Measurements from ENCODE around the gene GRAP. TPM values are rescaled to one million over a fixed set of nuclear protein-coding genes. Genes with fewer than 3 reads are reported as not detected.

The GRAP gene
- total RNA-seq, 1 experiment from 2014 or later, result 0.26 TPM

GRCh38 chr17:19017401-19017800, 29.4 kb downstream of the GRAP start:
- BruUV-seq (replicated peaks), result no TSS peak
- no peak overlapping the region for H3K27ac ChIP-seq (ENCODE audit: low read depth, low read length, poor library complexity, severe bottlenecking)
- ChIA-PET POLR2A (ENCODE audit: low non-redundant PET) (no interaction called here), CTCF (no interaction called here)
- H3K4me1 ChIP-seq (ENCODE audit: insufficient read depth, low read length, poor library complexity, severe bottlenecking), result no peaks in the 10 kb centered on the region
- H3K4me3 ChIP-seq (ENCODE audit: low read depth, low read length, poor library complexity, severe bottlenecking), result no peak overlapping the region
- no peaks in the 10 kb centered on the region for H3K27me3 ChIP-seq (replicated peaks; ENCODE audit: insufficient read depth, low read depth, low read length, poor library complexity)
- no peak for DNase-seq (ENCODE audit: low spot score)
- intact Hi-C loops (cut with micrococcal nuclease; ENCODE audit: unreplicated experiment), result no loop called here
- no peaks in the 10 kb centered on the region for H3K36me3 ChIP-seq (ENCODE audit: insufficient read depth, low read length, poor library complexity, severe bottlenecking)
- TF ChIP-seq CTCF (conservative IDR thresholded peaks at IDR 0.05; ENCODE audit: low read depth, low read length) (no peak), EZH2 (IDR thresholded peaks at IDR 0.05; ENCODE audit: borderline replicate concordance, low read depth, low read length, poor library complexity, severe bottlenecking) (no peak)
- no peaks in the 10 kb centered on the region for H3K9me3 ChIP-seq (ENCODE audit: low read depth, low read length, poor library complexity, severe bottlenecking)

- intact Hi-C loops (cut with micrococcal nuclease; ENCODE audit: unreplicated experiment), result no loop called here
- no peaks in the 10 kb centered on the region for H3K27me3 ChIP-seq (replicated peaks; ENCODE audit: insufficient read depth, low read depth, low read length, poor library complexity)
- H3K4me3 ChIP-seq (ENCODE audit: low read depth, low read length, poor library complexity, severe bottlenecking), result no peak overlapping the region
- DNase-seq (ENCODE audit: low spot score), result no peak
- no peak for TF ChIP-seq CTCF (conservative IDR thresholded peaks at IDR 0.05; ENCODE audit: low read depth, low read length)
- TF ChIP-seq EZH2 (IDR thresholded peaks at IDR 0.05; ENCODE audit: borderline replicate concordance, low read depth, low read length, poor library complexity, severe bottlenecking), result no peak
- H3K27ac ChIP-seq (ENCODE audit: low read depth, low read length, poor library complexity, severe bottlenecking), result no peak overlapping the region
- no peaks in the 10 kb centered on the region for H3K36me3 ChIP-seq (ENCODE audit: insufficient read depth, low read length, poor library complexity, severe bottlenecking)
- POLR2A ChIA-PET (ENCODE audit: low non-redundant PET), result no interaction called here
- CTCF ChIA-PET, result no interaction called here
- no peaks in the 10 kb centered on the region for H3K4me1 ChIP-seq (ENCODE audit: insufficient read depth, low read length, poor library complexity, severe bottlenecking)
- BruUV-seq (replicated peaks), result no TSS peak
- no peaks in the 10 kb centered on the region for H3K9me3 ChIP-seq (ENCODE audit: low read depth, low read length, poor library complexity, severe bottlenecking)
Observed at GRCh38 chr17:19016881-19017280, 29.9 kb downstream of the GRAP start.

- H3K27ac ChIP-seq (ENCODE audit: low read depth, low read length, poor library complexity, severe bottlenecking), result no peak overlapping the region
- no peaks in the 10 kb centered on the region for H3K36me3 ChIP-seq (ENCODE audit: insufficient read depth, low read length, poor library complexity, severe bottlenecking)
- CTCF ChIA-PET, result no interaction called here
- no TSS peak for BruUV-seq (replicated peaks)
- POLR2A ChIA-PET (ENCODE audit: low non-redundant PET), result no interaction called here
- TF ChIP-seq EZH2 (IDR thresholded peaks at IDR 0.05; ENCODE audit: borderline replicate concordance, low read depth, low read length, poor library complexity, severe bottlenecking), result no peak
- TF ChIP-seq CTCF (conservative IDR thresholded peaks at IDR 0.05; ENCODE audit: low read depth, low read length), result no peak
- H3K4me3 ChIP-seq (ENCODE audit: low read depth, low read length, poor library complexity, severe bottlenecking), result no peak overlapping the region
- DNase-seq (ENCODE audit: low spot score), result no peak
- intact Hi-C loops (cut with micrococcal nuclease; ENCODE audit: unreplicated experiment), result no loop called here
- H3K27me3 ChIP-seq (replicated peaks; ENCODE audit: insufficient read depth, low read depth, low read length, poor library complexity), result no peaks in the 10 kb centered on the region
- no peaks in the 10 kb centered on the region for H3K4me1 ChIP-seq (ENCODE audit: insufficient read depth, low read length, poor library complexity, severe bottlenecking)
- H3K9me3 ChIP-seq (ENCODE audit: low read depth, low read length, poor library complexity, severe bottlenecking), result no peaks in the 10 kb centered on the region
Observed at GRCh38 chr17:19016297-19016696, 30.5 kb downstream of the GRAP start.
